OCI-LY3 (cell line): ENCODE measurements around the gene MBP.

Source experiments
- H2AFZ ChIP-seq: fragments of 200-600, 300-600 bp; shearing (Covaris generic); 2 replicates; pipeline ENCODE4 v1.6.0; 2014; ENCODE audit warnings: antibody characterized with exemption, low read depth, low read length
- H3K27ac ChIP-seq: fragments of 200-600, 300-600 bp; sonication (generic); 2 replicates; pipeline ENCODE4 v1.5.1; 2014; ENCODE audit warnings: mild to moderate bottlenecking, low read length, moderate library complexity, mixed read lengths
- H3K27me3 ChIP-seq: fragments of 200-600, 300-600 bp; sonication (generic); 2 replicates; pipeline ENCODE4 v1.6.1; 2014; ENCODE audit warnings: low read depth, low read length, mixed read lengths
- H3K36me3 ChIP-seq: fragments of 200-600, 300-600 bp; sonication (generic); replicated peaks from 2 replicates; pipeline ENCODE3; 2014; ENCODE audit warnings: low read depth, low read length, mixed read lengths
- H3K4me1 ChIP-seq: fragments of 300-600, 200-600 bp; sonication (generic); 2 replicates; pipeline ENCODE4 v1.6.1; 2014; ENCODE audit warnings: low read length, mixed read lengths
- H3K4me2 ChIP-seq: fragments of 200-600, 300-600 bp; sonication (generic); 2 replicates; pipeline ENCODE4 v1.6.1; 2014; ENCODE audit warnings: low read length, mixed read lengths
- H3K4me3 ChIP-seq: fragments of 300-600, 200-600 bp; sonication (generic); 2 replicates; pipeline ENCODE4 v1.5.1; 2014; ENCODE audit warnings: antibody characterized with exemption, mild to moderate bottlenecking, low read length, moderate library complexity
- H3K79me2 ChIP-seq: fragments of 300-600, 200-600 bp; shearing (Covaris generic); 2 replicates; pipeline ENCODE4 v1.6.1; 2014; ENCODE audit warnings: mild to moderate bottlenecking, low read length, mixed read lengths
- H3K9ac ChIP-seq: fragments of 300-600, 200-600 bp; shearing (Covaris generic); 2 replicates; pipeline ENCODE4 v1.6.0; 2014; ENCODE audit warnings: mild to moderate bottlenecking, low read length, moderate library complexity
- H3K9me3 ChIP-seq: fragments of 200-600, 300-600 bp; shearing (Covaris generic); 2 replicates; pipeline ENCODE4 v1.6.1; 2014; ENCODE audit warnings: low read length, mixed read lengths; ENCODE audit not compliant: insufficient read depth
- H4K20me1 ChIP-seq: fragments of 200-600, 300-600 bp; sonication (generic); 2 replicates; pipeline ENCODE4 v1.6.1; 2016; ENCODE audit warnings: low read length, mixed read lengths; ENCODE audit not compliant: insufficient read depth
- EZH2phosphoT487 ChIP-seq: fragments of 200-600 bp; shearing (Covaris generic); IDR thresholded peaks from 2 replicates; pipeline ENCODE4 v1.6.1; 2018; ENCODE audit warnings: antibody characterized with exemption, mixed run types, low read depth
- TF ChIP-seq, protein P1 (sequence below): fragments of 200-600, 300-600 bp; sonication (generic); IDR thresholded peaks from 2 replicates; pipeline ENCODE4 v1.5.1; 2014; ENCODE audit warnings: antibody characterized with exemption, low read length, low read depth

Gene MBP

DNA sequence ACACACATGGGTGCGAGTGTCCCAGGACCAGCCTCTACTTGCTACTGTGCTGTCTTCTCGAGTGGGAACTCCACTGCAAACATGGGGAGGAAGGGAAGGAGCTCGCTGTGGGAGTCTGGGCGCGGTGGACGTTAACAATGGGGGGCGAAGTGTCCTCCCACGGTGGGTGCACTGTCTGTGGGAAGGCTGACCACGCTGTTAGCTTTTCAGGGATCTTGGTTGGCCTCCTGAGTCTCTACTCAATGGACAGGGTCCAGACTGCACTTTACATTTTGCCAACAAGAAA lies 146.7 kb downstream of the MBP start:
- peaks cover 43% of the 10 kb centered on the region for H3K27me3 ChIP-seq
- H3K9me3 ChIP-seq, result no peaks in the 10 kb centered on the region
- H4K20me1 ChIP-seq, result 0 out of 2 replicates have a peak, but pooled peaks cover 3% of the 10 kb centered on the region
- H3K4me2 ChIP-seq, result no peak overlapping the region
- no peak overlapping the region for H2AFZ ChIP-seq
- H3K27ac ChIP-seq, result no peak overlapping the region
- no peak overlapping the region for H3K4me3 ChIP-seq
- peaks cover 53% of the 10 kb centered on the region for H3K4me1 ChIP-seq
- TF ChIP-seq, protein P1, sequence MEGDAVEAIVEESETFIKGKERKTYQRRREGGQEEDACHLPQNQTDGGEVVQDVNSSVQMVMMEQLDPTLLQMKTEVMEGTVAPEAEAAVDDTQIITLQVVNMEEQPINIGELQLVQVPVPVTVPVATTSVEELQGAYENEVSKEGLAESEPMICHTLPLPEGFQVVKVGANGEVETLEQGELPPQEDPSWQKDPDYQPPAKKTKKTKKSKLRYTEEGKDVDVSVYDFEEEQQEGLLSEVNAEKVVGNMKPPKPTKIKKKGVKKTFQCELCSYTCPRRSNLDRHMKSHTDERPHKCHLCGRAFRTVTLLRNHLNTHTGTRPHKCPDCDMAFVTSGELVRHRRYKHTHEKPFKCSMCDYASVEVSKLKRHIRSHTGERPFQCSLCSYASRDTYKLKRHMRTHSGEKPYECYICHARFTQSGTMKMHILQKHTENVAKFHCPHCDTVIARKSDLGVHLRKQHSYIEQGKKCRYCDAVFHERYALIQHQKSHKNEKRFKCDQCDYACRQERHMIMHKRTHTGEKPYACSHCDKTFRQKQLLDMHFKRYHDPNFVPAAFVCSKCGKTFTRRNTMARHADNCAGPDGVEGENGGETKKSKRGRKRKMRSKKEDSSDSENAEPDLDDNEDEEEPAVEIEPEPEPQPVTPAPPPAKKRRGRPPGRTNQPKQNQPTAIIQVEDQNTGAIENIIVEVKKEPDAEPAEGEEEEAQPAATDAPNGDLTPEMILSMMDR, result no peak
- TF ChIP-seq EZH2phosphoT487, result no peak
- H3K79me2 ChIP-seq, result no peaks in the 10 kb centered on the region
- no peaks in the 10 kb centered on the region for H3K36me3 ChIP-seq
- H3K9ac ChIP-seq, result no peak overlapping the region

DNA sequence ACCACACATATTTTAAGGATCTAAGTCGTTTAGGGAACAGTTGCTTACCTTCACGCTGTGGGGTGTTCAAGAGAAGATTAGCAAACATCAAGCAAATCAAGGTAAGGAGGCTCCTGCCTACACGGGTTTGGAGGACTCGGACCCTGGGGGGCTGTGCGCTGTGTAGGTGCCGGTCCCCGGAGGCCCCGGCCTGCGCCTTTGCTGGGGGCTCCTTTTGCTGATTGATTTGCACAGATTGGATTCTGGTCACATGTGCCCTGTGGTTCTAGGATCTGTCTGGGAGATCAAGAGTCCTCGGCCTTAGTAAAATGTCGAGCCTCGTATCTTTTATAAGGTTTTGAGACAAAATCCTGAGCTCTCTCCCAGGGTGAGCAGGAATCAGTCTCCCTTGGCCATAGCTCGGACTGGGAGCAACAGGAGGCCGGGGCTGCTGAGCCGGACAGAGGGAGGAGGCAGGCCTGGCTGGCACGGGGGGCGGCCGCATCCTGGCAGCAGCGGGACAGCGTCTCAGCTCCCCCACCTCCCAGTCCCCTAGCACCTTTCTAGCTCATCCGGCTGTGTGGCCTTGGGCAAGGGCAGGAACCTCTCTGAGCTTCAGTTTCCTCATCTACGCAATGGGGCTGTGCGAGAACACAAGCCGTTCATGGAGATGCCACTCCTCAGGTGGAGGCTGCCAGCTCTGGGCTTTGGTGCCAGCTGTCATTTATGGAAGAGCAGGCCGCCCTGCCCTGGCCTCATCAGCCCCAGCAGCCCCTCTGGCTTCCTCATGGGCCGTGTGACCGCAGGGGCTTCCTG lies 147.2 kb downstream of the MBP start:
- TF ChIP-seq, protein P1, result no peak
- no peak for TF ChIP-seq EZH2phosphoT487
- Histone ChIP-seq H3K79me2 (no peaks in the 10 kb centered on the region), H2AFZ (no peak overlapping the region), H3K27me3 (peaks cover 43% of the 10 kb centered on the region), H3K9ac (no peak overlapping the region), H3K27ac (no peak overlapping the region), H4K20me1 (0 out of 2 replicates have a peak, but pooled peaks cover 3% of the 10 kb centered on the region), H3K4me3 (no peak overlapping the region), H3K4me1 (peaks cover 53% of the 10 kb centered on the region), H3K36me3 (no peaks in the 10 kb centered on the region), H3K4me2 (no peak overlapping the region), H3K9me3 (no peaks in the 10 kb centered on the region)

DNA sequence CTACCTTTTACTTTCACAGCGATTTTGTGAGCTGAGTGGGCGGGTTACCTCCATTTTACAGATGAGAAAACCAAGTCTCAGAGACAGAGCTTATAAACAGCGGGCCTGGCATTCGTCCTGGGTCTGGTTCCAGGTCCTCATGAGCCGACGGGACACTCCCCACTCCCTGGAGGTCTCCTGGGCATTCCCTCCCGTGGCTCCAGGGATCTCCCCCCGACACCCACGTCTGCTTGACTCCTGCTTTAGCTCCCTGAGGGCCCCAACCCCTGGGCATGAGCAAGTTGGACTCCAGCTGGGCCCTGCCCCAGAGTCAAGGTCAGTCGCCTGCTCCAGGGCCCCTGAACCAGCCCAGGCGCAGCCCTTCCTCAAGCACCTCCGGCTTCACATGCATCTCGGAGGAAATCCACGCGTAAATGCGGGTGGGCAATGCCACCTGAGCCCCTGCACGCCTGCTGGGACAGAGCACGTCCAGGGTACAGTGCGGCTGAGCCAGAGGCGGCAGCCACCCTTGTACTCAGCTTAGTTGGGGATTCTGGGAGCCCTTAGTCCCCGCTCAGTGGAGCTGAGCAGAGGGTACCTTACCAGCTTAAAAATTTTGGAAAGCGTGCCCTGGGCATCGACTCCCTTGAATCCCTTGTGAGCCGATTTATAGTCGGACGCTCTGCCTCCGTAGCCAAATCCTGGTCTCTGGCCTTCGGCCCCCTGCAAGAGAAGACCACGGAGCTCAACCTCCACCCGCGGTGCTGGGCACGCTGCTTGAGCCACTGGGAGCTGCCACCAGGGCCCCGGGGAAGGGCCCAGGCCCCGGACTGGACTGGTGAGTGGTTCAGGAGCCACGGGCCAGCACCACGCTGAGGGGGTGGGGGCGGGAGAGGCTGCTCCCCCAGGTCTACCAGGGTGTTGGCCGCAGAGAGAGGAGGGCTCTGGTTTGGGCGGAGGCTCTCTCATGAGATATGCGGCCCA lies 148.1 kb downstream of the MBP start:
- Histone ChIP-seq H3K9ac (no peak overlapping the region), H3K79me2 (no peaks in the 10 kb centered on the region), H3K36me3 (peaks cover 5% of the 10 kb centered on the region), H3K4me3 (no peak overlapping the region), H2AFZ (no peak overlapping the region), H3K4me2 (no peak overlapping the region), H3K27me3 (peaks cover 38% of the 10 kb centered on the region), H3K27ac (no peak overlapping the region), H3K9me3 (no peaks in the 10 kb centered on the region), H4K20me1 (0 out of 2 replicates have a peak, but pooled peaks cover 3% of the 10 kb centered on the region), H3K4me1 (peaks cover 44% of the 10 kb centered on the region)
- TF ChIP-seq EZH2phosphoT487, result no peak
- TF ChIP-seq, protein P1, result no peak

DNA sequence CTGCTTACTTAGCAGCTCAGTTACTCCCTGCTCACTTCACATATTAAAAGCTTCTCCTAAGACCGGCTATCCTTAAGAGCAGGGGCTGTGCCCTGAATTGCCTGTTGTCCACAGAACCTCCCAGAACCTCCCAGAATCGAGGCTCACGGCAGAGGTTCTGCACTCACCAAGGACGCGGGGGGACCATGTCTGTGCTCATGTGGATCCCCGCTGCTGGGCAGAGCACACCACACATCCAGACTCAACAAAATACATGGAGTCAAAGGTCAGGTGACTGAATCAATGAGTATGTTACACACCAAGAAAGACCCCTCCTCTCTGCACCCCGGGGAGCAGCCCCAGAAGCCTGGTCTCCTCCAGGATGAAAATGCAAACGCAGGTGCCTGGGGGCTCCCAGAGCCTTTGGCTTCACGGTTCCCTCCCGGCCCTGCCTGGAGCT lies 149.0 kb downstream of the MBP start:
- Histone ChIP-seq H3K4me1 (peaks cover 38% of the 10 kb centered on the region), H4K20me1 (0 out of 2 replicates have a peak, but pooled peaks cover 3% of the 10 kb centered on the region), H3K9me3 (no peaks in the 10 kb centered on the region), H3K27ac (no peak overlapping the region), H3K79me2 (no peaks in the 10 kb centered on the region), H3K27me3 (peaks cover 38% of the 10 kb centered on the region), H3K4me3 (no peak overlapping the region), H3K9ac (no peak overlapping the region), H2AFZ (no peak overlapping the region), H3K4me2 (peak overlapping the region; percentile 82; the same call in 1 of the 2 replicates), H3K36me3 (peaks cover 5% of the 10 kb centered on the region)
- TF ChIP-seq EZH2phosphoT487, result no peak
- TF ChIP-seq, protein P1, result no peak
